Activated CD8-positive, alpha-beta memory T cell treated with anti-CD3 and anti-CD28 coated beads for 4 hours (primary cell): ENCODE data around the gene NEDD4L.
"Not testable (repeated sequence)": the region's sequence is repeated elsewhere in the genome, so short reads cannot be mapped to it uniquely, and the experiment has no call there.

Experiments used
- DNase-seq, 2 donors: peaks; one replicate each; pipeline ENCODE4 v3.0.0-alpha.2; 2020; ENCODE audit warnings: low read depth in 2 of 2

The NEDD4L gene

GRCh38 chr18:58026857-58027256, 17.2 kb upstream of the NEDD4L start:
- DNase-seq = no peak

- DNase-seq = no peak
These were observed 16.7 kb upstream of the NEDD4L start for GRCh38 chr18:58027341-58027740.

- no peak for DNase-seq
These were observed 15.8 kb upstream of the NEDD4L start for GRCh38 chr18:58028109-58028784.

GRCh38 chr18:58032233-58032632, 11.8 kb upstream of the NEDD4L start:
- no peak for DNase-seq

GRCh38 chr18:58033216-58033615, 10.8 kb upstream of the NEDD4L start:
- no peak for DNase-seq

GRCh38 chr18:58034370-58034769, 9.7 kb upstream of the NEDD4L start:
- no peak for DNase-seq

GRCh38 chr18:58037163-58037562, 6.9 kb upstream of the NEDD4L start:
- DNase-seq = no peak

GRCh38 chr18:58038063-58038462, 6.0 kb upstream of the NEDD4L start:
- no peak for DNase-seq

GRCh38 chr18:58041633-58042032, 2.4 kb upstream of the NEDD4L start:
- no peak for DNase-seq

GRCh38 chr18:58042826-58043490, 1.1 kb upstream of the NEDD4L start:
- no peak for DNase-seq

- peak in 1 of 2 donors; percentile 31 for DNase-seq
These were observed 580 bp downstream of the NEDD4L start for GRCh38 chr18:58044370-58045241.

GRCh38 chr18:58045242-58046092, 1.4 kb downstream of the NEDD4L start:
- DNase-seq = peak in 1 of 2 donors; percentile 11

- DNase-seq = no peak
These were observed 2.2 kb downstream of the NEDD4L start for GRCh38 chr18:58046093-58046793.

- no peak for DNase-seq
These were observed 2.9 kb downstream of the NEDD4L start for GRCh38 chr18:58046794-58047555.

- DNase-seq = no peak
These were observed 3.5 kb downstream of the NEDD4L start for GRCh38 chr18:58047556-58047882.

- no peak for DNase-seq
These were observed 4.1 kb downstream of the NEDD4L start for GRCh38 chr18:58048081-58048642.

- DNase-seq = no peak
These were observed 5.1 kb downstream of the NEDD4L start for GRCh38 chr18:58049000-58049688.

- DNase-seq = not testable (repeated sequence)
These were observed 6.9 kb downstream of the NEDD4L start for GRCh38 chr18:58050963-58051362.

- DNase-seq = no peak
These were observed 7.9 kb downstream of the NEDD4L start for GRCh38 chr18:58051765-58052460.
